Mucosa of descending colon (tissue), 3 donors: ENCODE data around the gene GRM1. TPM values are rescaled to one million over a fixed set of nuclear protein-coding genes. Genes with fewer than 3 reads are reported as not detected.
A peak's percentile ranks its signal among the peaks of the same experiment; 100 is the strongest.

ENCODE experiments used
- ATAC-seq: fragments of 200-7000 bp; cut with Tn5 transposase; one replicate; pipeline ENCODE4 v1.9.1; 2020; ENCODE audit warnings: mild to moderate bottlenecking, moderate library complexity
- DNase-seq, 3 donors: peaks; one replicate each; pipeline ENCODE4 v3.0.0-alpha.2; 2020
- H3K36me3 ChIP-seq: fragments of 200-600 bp; one replicate; pipeline ENCODE4 v1.8.0; 2021; ENCODE audit warnings: low read depth, mild to moderate bottlenecking
- H3K4me1 ChIP-seq: fragments of 200-600 bp; one replicate; pipeline ENCODE4 v1.8.0; 2021; ENCODE audit warnings: low read depth, mild to moderate bottlenecking
- H3K4me3 ChIP-seq: fragments of 200-600 bp; one replicate; pipeline ENCODE4 v1.8.0; 2021; ENCODE audit warnings: mild to moderate bottlenecking
- H3K9me3 ChIP-seq: fragments of 200-600 bp; one replicate; pipeline ENCODE4 v1.8.0; 2021; ENCODE audit warnings: mild to moderate bottlenecking
- intact Hi-C, 2 donors: fragments of 100-400 bp; cut with DNase I in 1 of 2; cut with micrococcal nuclease in 1 of 2; formaldehyde crosslinking; loops; one replicate each; pipeline versions ENCODE4 v1.11.0 to v1.11.1; 2022; cut with DNase I, micrococcal nuclease
- total RNA-seq, 3 donors: library from RNA; stranded (reverse); fragmentation: NEBNext Ultra II Directional in 2 of 3; extraction: Animal tissue kit (Norgen Biotek cat#: 25700) in 2 of 3; gene quantifications; one replicate each; pipeline versions ENCODE4 v1.2.1 to v1.2.4, GENCODE V29; 2021 to 2023
- TF ChIP-seq, protein P1 (sequence below): fragments of 200-600 bp; IDR thresholded peaks from one replicate; pipeline ENCODE4 v1.8.0; 2022; ENCODE audit warnings: antibody characterized with exemption, mild to moderate bottlenecking
- donor health status: DM: no; HTN: no; CAD: no; lungs with moderate emphysema.
- donor health status: DM: no; HTN: no; CAD: no.
- donor health status: DM: no; HTN: yes; CAD: no.

Gene GRM1
- total RNA-seq, 3 donors from 2014 or later, result 0.13 TPM; not detected in 2

DNA sequence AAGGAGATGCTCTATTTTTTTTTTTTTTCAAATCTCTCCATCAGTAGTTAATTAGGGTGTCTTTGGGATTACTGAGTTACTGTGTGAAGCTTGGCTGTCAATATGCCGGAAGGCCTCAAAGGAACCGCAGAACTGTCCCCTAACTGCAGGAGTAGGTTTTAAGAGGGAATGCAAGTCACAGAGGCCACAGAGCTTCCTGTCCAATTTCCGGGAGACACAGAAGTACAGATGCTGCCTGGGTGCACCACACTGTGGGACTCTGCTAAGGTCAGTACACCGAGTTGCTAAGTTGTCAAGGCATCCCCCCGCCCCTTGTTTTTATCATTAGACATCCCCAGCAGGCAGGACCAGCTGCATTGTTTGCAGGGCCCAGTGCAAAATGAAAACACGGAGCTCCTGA is 394.6 kb downstream of the GRM1 start:
- H3K36me3 ChIP-seq, result no peaks in the 10 kb centered on the region
- H3K4me3 ChIP-seq, result no peak overlapping the region
- H3K4me1 ChIP-seq, result no peaks in the 10 kb centered on the region
- ATAC-seq (no peak), DNase-seq (no peak)
- intact Hi-C loops, result no loop called here
- no peaks in the 10 kb centered on the region for H3K9me3 ChIP-seq
- TF ChIP-seq, protein P1, sequence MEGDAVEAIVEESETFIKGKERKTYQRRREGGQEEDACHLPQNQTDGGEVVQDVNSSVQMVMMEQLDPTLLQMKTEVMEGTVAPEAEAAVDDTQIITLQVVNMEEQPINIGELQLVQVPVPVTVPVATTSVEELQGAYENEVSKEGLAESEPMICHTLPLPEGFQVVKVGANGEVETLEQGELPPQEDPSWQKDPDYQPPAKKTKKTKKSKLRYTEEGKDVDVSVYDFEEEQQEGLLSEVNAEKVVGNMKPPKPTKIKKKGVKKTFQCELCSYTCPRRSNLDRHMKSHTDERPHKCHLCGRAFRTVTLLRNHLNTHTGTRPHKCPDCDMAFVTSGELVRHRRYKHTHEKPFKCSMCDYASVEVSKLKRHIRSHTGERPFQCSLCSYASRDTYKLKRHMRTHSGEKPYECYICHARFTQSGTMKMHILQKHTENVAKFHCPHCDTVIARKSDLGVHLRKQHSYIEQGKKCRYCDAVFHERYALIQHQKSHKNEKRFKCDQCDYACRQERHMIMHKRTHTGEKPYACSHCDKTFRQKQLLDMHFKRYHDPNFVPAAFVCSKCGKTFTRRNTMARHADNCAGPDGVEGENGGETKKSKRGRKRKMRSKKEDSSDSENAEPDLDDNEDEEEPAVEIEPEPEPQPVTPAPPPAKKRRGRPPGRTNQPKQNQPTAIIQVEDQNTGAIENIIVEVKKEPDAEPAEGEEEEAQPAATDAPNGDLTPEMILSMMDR, result no peak

DNA sequence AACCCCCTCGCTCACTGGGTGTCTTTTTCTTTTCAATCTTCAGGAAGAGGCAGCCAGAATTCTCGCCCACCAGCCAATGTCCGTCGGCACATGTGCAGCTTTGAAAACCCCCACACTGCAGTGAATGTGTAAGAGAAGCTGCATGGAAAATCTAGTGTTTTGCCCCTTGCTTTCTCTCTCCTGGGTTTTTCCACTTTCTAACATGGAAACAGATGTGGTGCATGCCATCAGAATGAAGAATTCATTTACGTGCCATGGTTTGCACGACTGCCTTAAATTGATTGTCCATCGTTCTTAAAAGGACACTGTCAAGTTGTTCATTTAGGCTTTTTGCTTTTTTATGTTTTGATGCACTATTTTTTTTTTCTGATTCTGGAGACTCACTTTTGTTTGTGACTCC is 397.7 kb downstream of the GRM1 start:
- Histone ChIP-seq H3K4me1 (no peaks in the 10 kb centered on the region), H3K36me3 (no peaks in the 10 kb centered on the region), H3K9me3 (no peaks in the 10 kb centered on the region), H3K4me3 (no peak overlapping the region)
- TF ChIP-seq, protein P1, result no peak
- intact Hi-C loops, result no loop called here
- DNase-seq, result no peak
- no peak for ATAC-seq

DNA sequence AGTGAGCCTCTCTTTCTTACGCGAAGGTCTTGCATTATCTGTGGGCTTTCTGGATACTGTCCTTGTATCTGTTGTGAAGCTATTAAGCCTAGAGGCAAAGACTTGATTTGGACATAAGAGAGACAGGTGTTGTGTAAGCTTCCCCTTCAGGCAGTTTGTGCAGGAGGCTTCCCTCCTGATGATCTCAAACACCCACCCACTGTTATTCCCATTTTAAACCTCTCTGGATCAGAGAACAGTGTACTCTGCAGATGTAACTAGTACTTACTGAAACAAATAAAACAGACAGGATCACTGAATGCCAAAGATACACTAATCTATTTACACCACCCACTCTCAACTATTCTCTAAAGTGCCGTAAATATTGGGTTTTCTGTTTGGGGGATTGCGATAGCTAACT is 401.0 kb downstream of the GRM1 start:
- no peaks in the 10 kb centered on the region for H3K36me3 ChIP-seq
- no peak overlapping the region for H3K4me3 ChIP-seq
- ATAC-seq (no peak), DNase-seq (no peak)
- no peaks in the 10 kb centered on the region for H3K9me3 ChIP-seq
- H3K4me1 ChIP-seq, result peaks cover 6% of the 10 kb centered on the region
- intact Hi-C loops, result no loop called here
- TF ChIP-seq, protein P1, result no peak

DNA sequence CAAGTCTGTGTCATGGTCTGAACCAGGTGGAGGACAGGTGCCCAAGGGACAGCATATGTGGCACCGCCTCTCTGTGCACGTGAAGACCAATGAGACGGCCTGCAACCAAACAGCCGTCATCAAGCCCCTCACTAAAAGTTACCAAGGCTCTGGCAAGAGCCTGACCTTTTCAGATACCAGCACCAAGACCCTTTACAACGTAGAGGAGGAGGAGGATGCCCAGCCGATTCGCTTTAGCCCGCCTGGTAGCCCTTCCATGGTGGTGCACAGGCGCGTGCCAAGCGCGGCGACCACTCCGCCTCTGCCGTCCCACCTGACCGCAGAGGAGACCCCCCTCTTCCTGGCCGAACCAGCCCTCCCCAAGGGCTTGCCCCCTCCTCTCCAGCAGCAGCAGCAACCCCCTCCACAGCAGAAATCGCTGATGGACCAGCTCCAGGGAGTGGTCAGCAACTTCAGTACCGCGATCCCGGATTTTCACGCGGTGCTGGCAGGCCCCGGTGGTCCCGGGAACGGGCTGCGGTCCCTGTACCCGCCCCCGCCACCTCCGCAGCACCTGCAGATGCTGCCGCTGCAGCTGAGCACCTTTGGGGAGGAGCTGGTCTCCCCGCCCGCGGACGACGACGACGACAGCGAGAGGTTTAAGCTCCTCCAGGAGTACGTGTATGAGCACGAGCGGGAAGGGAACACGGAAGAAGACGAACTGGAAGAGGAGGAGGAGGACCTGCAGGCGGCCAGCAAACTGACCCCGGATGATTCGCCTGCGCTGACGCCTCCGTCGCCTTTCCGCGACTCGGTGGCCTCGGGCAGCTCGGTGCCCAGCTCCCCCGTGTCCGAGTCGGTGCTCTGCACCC is 405.2 kb downstream of the GRM1 start:
- Histone ChIP-seq H3K9me3 (no peaks in the 10 kb centered on the region), H3K4me3 (no peak overlapping the region), H3K36me3 (no peaks in the 10 kb centered on the region), H3K4me1 (peaks cover 6% of the 10 kb centered on the region)
- intact Hi-C loops, result no loop called here
- DNase-seq (peak in 2 of 3 donors; percentile 17 to 27), ATAC-seq (peak; percentile 20)
- TF ChIP-seq, protein P1, result no peak

DNA sequence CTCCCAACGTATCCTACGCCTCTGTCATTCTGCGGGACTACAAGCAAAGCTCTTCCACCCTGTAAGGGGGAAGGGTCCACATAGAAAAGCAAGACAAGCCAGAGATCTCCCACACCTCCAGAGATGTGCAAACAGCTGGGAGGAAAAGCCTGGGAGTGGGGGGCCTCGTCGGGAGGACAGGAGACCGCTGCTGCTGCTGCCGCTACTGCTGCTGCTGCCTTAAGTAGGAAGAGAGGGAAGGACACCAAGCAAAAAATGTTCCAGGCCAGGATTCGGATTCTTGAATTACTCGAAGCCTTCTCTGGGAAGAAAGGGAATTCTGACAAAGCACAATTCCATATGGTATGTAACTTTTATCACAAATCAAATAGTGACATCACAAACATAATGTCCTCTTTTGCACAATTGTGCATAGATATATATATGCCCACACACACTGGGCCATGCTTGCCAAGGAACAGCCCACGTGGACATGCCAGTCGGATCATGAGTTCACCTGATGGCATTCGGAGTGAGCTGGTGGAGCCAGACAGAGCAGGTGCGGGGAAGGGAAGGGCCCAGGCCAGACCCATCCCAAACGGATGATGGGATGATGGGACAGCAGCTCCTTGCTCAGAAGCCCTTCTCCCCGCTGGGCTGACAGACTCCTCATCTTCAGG is 406.0 kb downstream of the GRM1 start:
- TF ChIP-seq, protein P1, result no peak
- H3K9me3 ChIP-seq, result no peaks in the 10 kb centered on the region
- intact Hi-C loops, result no loop called here
- DNase-seq (no peak), ATAC-seq (no peak)
- H3K4me3 ChIP-seq, result no peak overlapping the region
- peaks cover 6% of the 10 kb centered on the region for H3K4me1 ChIP-seq
- H3K36me3 ChIP-seq, result no peaks in the 10 kb centered on the region
